Ovary (tissue), 9 donors: ENCODE data around the gene SKIL. TPM values are rescaled to one million over a fixed set of nuclear protein-coding genes. Genes with fewer than 3 reads are reported as not detected.

Experiments used
- DNase-seq, 5 donors: peaks; one replicate each; pipeline ENCODE4 v3.0.0-alpha.2; 2019 to 2020
- H3K27ac ChIP-seq, 2 donors: fragments of 200-600 bp; one replicate each; pipeline versions ENCODE4 v1.5.1 to v1.8.0; 2019 to 2022
- H3K27me3 ChIP-seq: fragments of 200-600 bp; one replicate; pipeline ENCODE4 v1.8.0; 2022
- H3K36me3 ChIP-seq: fragments of 200-600 bp; sonication (generic); one replicate; pipeline ENCODE4 v1.5.1; 2019
- H3K4me1 ChIP-seq: one replicate; pipeline ENCODE4 v1.8.1; 2013; ENCODE audit warnings: mild to moderate bottlenecking, moderate library complexity; ENCODE audit not compliant: insufficient read depth
- H3K4me3 ChIP-seq: fragments of 200-600 bp; sonication (generic); one replicate; pipeline ENCODE4 v1.5.1; 2017
- H3K9me3 ChIP-seq, 2 donors: fragments of 200-600 bp in 1 of 2; sonication (generic) in 1 of 2; one replicate each; pipeline versions ENCODE4 v1.5.1 to v1.8.1; 2013 to 2019; ENCODE audit warnings: mild to moderate bottlenecking in 1 of 2, moderate library complexity in 1 of 2
- EP300 ChIP-seq: sonication (generic); formaldehyde crosslinking; IDR thresholded peaks from one replicate; pipeline ENCODE4 v1.6.1; 2017; ENCODE audit warnings: antibody characterized with exemption
- POLR2A ChIP-seq: fragments of 450-650 bp; IDR thresholded peaks from one replicate; pipeline ENCODE4 v1.6.1; 2017; ENCODE audit warnings: antibody characterized with exemption, mild to moderate bottlenecking, moderate library complexity
- WGBS, 3 donors: extraction: QIAGEN DNeasy Blood & Tissue Kit in 1 of 3; methylation state at CpG; one replicate each; pipeline versions ENCODE4 v1.1.5 to v1.1.7; 2013 to 2017; 5-methylcytosine and 5-hydroxymethylcytosine counted together
- intact Hi-C, 4 donors: fragments of 100-400 bp; cut with DNase I; formaldehyde crosslinking; loops; one replicate each; pipeline versions ENCODE4 v1.11.0 to v1.15.1; 2022 to 2023
- polyA plus RNA-seq, 2 donors: library from polyadenylated mRNA; stranded (reverse); fragments of 200-250 nt in 1 of 2; fragments of 350-450 nt in 1 of 2; fragmentation: Illumina TruSeq in 1 of 2; extraction: RNeasy Lipid Tissue Mini Kit (QIAGEN cat#74804) in 1 of 2; gene quantifications; one replicate each; pipeline ENCODE4 v1.2.3, GENCODE V29; 2013 to 2014
- total RNA-seq, 7 donors: library from RNA; depleted of rRNA in 2 of 7; stranded (reverse); fragments of >200 nt in 2 of 7; fragmentation: NEBNext Ultra II Directional in 3 of 7; extraction: Animal tissue kit (Norgen Biotek cat#: 25700) in 3 of 7; gene quantifications; one replicate each; pipeline versions ENCODE4 v1.1.0 to v1.2.4, GENCODE V29; 2016 to 2023
- TF ChIP-seq, protein P1 (sequence below), 3 donors: fragments of 450-650 bp in 2 of 3; fragments of 200-600 bp in 1 of 3; IDR thresholded peaks; one replicate each; pipeline versions ENCODE4 v1.5.1 to v1.8.0; 2016 to 2022; ENCODE audit warnings: antibody characterized with exemption in 3 of 3, mild to moderate bottlenecking in 1 of 3
- donor health status: DM: no; HTN: no; CAD: no; lungs with moderate emphysema.
- donor health status: DM: no; HTN: no; CAD: no.
- donor health status: Bipolar disorder and iron deficiency.
- donor health status: DM: yes; HTN: yes; CAD: no.
- donor health status: DM: no; HTN: no; CAD: no.
- donor health status: DM: yes; HTN: yes; CAD: no.

SKIL gene
- total and polyA plus RNA-seq, 9 donors = 8.2 to 57.8 (median 47.4) TPM

DNA sequence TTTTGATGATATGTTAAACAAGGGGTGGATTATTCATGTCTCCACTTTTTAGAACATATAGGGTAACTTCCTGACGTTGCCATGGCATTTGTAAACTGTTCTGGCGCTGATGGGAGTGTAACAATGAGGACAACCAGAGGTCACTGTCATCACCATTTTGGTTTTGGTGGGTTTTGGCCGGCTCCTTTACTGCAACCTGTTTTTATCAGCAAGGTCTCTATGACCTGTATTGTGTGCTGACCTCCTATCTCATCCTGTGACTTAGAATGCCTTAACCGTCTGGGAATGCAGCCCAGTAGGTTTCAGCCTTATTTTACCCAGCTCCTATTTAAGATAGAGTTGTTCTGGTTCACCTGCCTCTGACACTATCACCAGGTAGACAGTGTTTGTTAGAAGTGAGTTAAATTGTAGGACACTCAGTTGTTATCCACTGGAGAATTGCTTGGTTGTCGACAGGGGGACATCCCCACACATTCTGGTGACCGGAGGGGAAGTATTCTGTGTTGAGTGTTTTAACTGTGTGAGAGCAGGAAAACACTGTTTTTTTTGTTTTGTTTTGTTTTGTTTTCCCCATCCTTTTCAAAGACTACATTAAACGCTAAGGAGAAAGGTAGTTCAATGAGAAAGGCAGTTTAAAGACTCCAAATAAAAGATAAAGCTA, 36.9 kb upstream of the SKIL start:
- no peaks in the 10 kb centered on the region for H3K9me3 ChIP-seq
- no peak for DNase-seq
- no peaks in the 10 kb centered on the region for H3K36me3 ChIP-seq
- H3K4me1 ChIP-seq = peaks cover 1% of the 10 kb centered on the region
- 64 to 65% (median 65%) methylated on average over 7 of the region's 7 CpGs for WGBS, 3 donors
- no peak overlapping the region for H3K4me3 ChIP-seq
- intact Hi-C loops = no loop called here
- TF ChIP-seq EP300 (no peak), POLR2A (no peak)
- TF ChIP-seq, protein P1, sequence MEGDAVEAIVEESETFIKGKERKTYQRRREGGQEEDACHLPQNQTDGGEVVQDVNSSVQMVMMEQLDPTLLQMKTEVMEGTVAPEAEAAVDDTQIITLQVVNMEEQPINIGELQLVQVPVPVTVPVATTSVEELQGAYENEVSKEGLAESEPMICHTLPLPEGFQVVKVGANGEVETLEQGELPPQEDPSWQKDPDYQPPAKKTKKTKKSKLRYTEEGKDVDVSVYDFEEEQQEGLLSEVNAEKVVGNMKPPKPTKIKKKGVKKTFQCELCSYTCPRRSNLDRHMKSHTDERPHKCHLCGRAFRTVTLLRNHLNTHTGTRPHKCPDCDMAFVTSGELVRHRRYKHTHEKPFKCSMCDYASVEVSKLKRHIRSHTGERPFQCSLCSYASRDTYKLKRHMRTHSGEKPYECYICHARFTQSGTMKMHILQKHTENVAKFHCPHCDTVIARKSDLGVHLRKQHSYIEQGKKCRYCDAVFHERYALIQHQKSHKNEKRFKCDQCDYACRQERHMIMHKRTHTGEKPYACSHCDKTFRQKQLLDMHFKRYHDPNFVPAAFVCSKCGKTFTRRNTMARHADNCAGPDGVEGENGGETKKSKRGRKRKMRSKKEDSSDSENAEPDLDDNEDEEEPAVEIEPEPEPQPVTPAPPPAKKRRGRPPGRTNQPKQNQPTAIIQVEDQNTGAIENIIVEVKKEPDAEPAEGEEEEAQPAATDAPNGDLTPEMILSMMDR (IDR thresholded peaks at IDR 0.05) = no peak
- no peaks in the 10 kb centered on the region for H3K27me3 ChIP-seq
- H3K27ac ChIP-seq = no peak overlapping the region

DNA sequence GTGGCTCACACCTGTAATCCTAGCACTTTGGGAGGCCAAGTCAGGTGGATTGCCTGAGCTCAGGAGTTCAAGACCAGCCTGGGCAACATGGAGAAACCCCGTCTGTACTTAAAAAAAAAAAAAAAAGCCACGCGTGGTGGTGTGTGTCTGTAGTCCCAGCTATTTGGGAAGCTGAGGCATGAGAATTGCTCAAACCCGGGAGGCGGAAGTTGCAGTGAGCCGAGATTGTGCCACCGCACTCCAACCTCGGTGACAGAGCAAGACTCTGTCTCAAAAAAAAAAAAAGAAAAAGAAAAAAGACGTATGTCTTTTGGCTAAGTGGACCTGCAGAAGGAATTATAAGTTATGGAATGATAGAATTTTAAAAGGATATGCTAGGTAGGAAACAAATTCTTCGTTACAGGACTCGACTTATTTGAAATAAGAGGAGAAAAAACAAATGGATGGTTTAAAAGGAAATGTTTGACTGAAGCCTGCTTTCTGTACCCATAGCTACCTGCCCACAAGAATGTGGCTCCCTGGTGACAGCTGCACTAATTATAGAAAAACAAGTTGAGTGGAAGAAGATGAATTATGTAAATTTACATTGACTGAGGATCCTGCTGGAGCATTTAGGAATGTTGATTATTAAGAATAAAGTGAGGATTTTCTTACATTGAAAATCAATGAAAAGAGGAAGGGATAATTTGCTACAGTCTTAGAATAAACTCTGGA, 36.0 kb upstream of the SKIL start:
- Histone ChIP-seq H3K4me3 (no peak overlapping the region), H3K27me3 (no peaks in the 10 kb centered on the region), H3K4me1 (peaks cover 1% of the 10 kb centered on the region), H3K9me3 (no peaks in the 10 kb centered on the region), H3K27ac (no peak overlapping the region), H3K36me3 (no peaks in the 10 kb centered on the region)
- 94 to 95% (median 95%) methylated on average over 11 of the region's 11 CpGs for WGBS, 3 donors
- TF ChIP-seq, protein P1 (IDR thresholded peaks at IDR 0.05) = no peak
- TF ChIP-seq POLR2A = no peak
- no peak for TF ChIP-seq EP300
- no peak for DNase-seq
- intact Hi-C loops = no loop called here

DNA sequence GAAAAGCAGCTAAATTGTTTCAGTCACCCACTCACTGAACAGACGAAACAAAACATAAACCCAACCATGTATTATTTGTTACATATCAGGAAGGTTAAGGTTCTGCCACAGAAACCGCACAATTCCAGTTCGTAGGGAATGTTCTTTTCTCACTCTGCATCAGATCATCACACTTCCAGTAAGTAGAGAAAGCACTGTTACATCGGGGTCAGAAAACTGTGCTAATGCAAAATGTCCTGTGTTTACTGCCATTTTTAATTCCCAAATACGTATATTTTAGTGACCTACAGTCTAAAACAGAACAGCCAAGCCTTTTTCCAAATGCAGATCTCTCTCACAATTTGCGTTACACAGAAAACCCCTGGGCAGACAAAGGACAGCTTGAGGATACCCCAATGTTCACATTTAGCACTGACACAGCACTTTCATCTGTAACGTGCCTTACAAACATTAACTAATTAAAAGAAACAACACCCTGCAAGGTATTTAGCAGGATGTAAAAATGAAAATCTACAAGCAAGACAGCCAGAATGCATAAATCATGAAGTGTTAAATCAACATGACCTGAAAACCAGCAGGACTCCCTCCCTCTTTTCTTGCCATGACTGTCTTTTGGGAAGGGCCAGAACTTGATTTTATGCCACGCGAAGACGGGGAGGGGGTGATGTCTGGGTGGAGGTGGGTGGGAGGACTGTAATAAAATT, 34.8 kb upstream of the SKIL start:
- no peak for DNase-seq
- TF ChIP-seq EP300 = no peak
- TF ChIP-seq POLR2A = no peak
- TF ChIP-seq, protein P1 (IDR thresholded peaks at IDR 0.05) = no peak
- no peak overlapping the region for H3K4me3 ChIP-seq
- no peaks in the 10 kb centered on the region for H3K9me3 ChIP-seq
- WGBS, 3 donors = 15 to 27% (median 16%) methylated on average over 10 of the region's 10 CpGs
- intact Hi-C loops = no loop called here
- H3K4me1 ChIP-seq = peaks cover 1% of the 10 kb centered on the region
- no peaks in the 10 kb centered on the region for H3K36me3 ChIP-seq
- H3K27ac ChIP-seq = no peak overlapping the region
- H3K27me3 ChIP-seq = no peaks in the 10 kb centered on the region

DNA sequence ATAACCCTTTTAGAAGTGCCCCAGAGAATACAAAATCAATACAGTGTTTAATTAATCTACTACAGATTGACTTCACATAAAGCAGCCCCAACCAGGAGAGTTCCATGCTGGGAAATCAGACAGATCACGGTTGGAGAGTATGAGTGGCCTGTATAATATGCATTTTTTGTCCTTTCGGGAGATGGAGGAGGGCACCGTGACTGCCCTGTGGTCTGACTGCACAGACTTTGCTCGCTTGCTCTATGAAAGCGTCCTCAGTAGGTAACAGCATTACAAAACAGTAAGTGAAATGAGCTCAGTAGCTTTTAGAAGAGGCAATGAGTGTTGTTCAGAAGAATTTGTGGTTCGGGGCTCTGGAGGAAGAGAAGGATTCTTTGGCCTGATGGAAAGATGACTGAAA, 34.2 kb upstream of the SKIL start:
- H3K36me3 ChIP-seq = no peaks in the 10 kb centered on the region
- no peaks in the 10 kb centered on the region for H3K27me3 ChIP-seq
- DNase-seq = no peak
- intact Hi-C loops = no loop called here
- H3K27ac ChIP-seq = no peak overlapping the region
- peaks cover 1% of the 10 kb centered on the region for H3K4me1 ChIP-seq
- no peaks in the 10 kb centered on the region for H3K9me3 ChIP-seq
- TF ChIP-seq POLR2A = no peak
- TF ChIP-seq EP300 = no peak
- TF ChIP-seq, protein P1 (IDR thresholded peaks at IDR 0.05) = no peak
- 73 to 86% (median 75%) methylated on average over 6 of the region's 6 CpGs for whole genome bisulfite sequencing, 3 donors
- no peak overlapping the region for H3K4me3 ChIP-seq
